NCI-H510A treated with DMSO at 0.1 percent for 48 hours (cell line): Measurements from ENCODE around the gene NUP188.
"Not testable (repeated sequence)": the region's sequence is repeated elsewhere in the genome, so short reads cannot be mapped to it uniquely, and the experiment has no call there.

Experiments used
- DNase-seq: peaks from one replicate; lab custom pipeline; 2025; lab: John Stamatoyannopoulos, UW

Gene NUP188

GRCh38 chr9:129028192-129028966, 80.9 kb downstream of the NUP188 start, which contains the start of gene SH3GLB2:
Gene SH3GLB2, minus strand, starts transcription at chr9:129028331. Its CDS starts 177 bp downstream, at chr9:129028154.
- DNase-seq = peak; percentile 87

- no peak for DNase-seq
Observed at GRCh38 chr9:129030191-129030590, 82.7 kb downstream of the NUP188 start.

- DNase-seq = no peak
Observed at GRCh38 chr9:129031514-129031913, 84.0 kb downstream of the NUP188 start.

- DNase-seq = no peak
Observed at GRCh38 chr9:129032541-129033159, 85.2 kb downstream of the NUP188 start.

- DNase-seq = no peak
Observed at GRCh38 chr9:129033216-129033615, 85.7 kb downstream of the NUP188 start.

- not testable (repeated sequence) for DNase-seq
Observed at GRCh38 chr9:129035838-129036237, 88.3 kb downstream of the NUP188 start.

- peak; percentile 97 for DNase-seq
Observed at GRCh38 chr9:129036241-129036922, 88.9 kb downstream of the NUP188 start, which contains the start of gene MIGA2. Gene MIGA2, plus strand, starts transcription at chr9:129036626. Its CDS starts 3,969 bp downstream, at chr9:129040595.

GRCh38 chr9:129036923-129037766, 89.6 kb downstream of the NUP188 start:
- DNase-seq = no peak

GRCh38 chr9:129037767-129038098, 90.2 kb downstream of the NUP188 start:
- DNase-seq = no peak

- no peak for DNase-seq
Observed at GRCh38 chr9:129038109-129038852, 90.8 kb downstream of the NUP188 start.

GRCh38 chr9:129040113-129040643, 92.7 kb downstream of the NUP188 start:
- DNase-seq = no peak

- no peak for DNase-seq
Observed at GRCh38 chr9:129042016-129042415, 94.5 kb downstream of the NUP188 start.

GRCh38 chr9:129052592-129052991, 105.1 kb downstream of the NUP188 start:
- DNase-seq = no peak

- DNase-seq = no peak
Observed at GRCh38 chr9:129053020-129053419, 105.5 kb downstream of the NUP188 start.

GRCh38 chr9:129054163-129054851, 106.8 kb downstream of the NUP188 start:
- DNase-seq = no peak
